ENCODE measurements around the gene SFXN5. TPM values are rescaled to one million over a fixed set of nuclear protein-coding genes. Genes with fewer than 3 reads are reported as not detected.

Gene SFXN5
- total and polyA plus RNA-seq, 2 of the 8 experiments (the other 6 are each of a cell fraction or from before 2014, with no cell fraction given), result 29.3 to 33.1 TPM

DNA sequence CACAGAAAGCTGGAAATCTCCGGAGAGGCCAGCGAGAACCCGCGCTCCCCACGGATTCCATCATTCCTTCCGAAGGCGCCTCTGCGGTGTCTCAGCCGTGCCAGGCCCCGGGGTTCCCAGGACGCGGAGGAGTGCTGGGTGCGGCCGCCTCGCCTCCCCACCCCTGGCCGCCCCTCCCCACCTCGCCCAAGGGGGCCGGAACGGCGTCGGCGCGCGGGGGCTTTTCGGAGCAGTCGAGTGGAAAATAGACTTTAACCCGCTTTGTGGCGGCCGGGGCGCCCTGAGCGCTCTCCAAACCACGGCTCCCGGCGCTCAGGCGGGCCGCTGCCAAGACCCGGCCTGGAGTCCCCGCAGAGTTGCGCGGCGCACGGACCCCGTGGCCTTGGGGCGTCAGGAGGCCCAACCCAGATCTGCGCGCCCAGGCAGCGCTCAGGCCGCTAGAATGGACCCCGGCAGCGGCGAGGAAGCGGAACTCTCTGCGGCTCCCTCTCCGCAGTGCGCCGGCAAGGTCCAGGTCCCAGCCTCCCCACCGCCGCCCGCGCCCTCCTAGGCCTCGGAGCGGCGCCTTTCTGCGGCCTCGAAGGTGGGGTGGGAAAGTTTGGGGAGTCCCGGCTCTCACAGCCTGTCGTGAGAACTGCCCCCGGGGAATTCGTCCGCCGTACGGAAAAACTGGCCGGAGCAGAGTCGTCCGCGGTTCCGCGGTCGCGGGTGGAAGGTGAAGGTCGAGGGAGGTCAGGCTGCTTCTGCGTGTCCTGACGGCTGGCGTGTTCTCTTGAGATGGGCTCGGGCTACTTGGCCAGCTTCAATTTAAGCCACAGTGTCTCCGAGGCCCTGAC is 155.4 kb downstream of the SFXN5 start (continued):
- TF ChIP-seq ATF2 (IDR thresholded peaks at IDR 0.05; ENCODE audit: low read length) (no peak), CREB1 (IDR thresholded peaks at IDR 0.05) (0 out of 2 replicates have a peak, but pooled peaks have one; percentile 22), ZNF274 (IDR thresholded peaks at IDR 0.05; ENCODE audit: borderline replicate concordance, extremely low read depth, low read length) (no peak), SRF (IDR thresholded peaks at IDR 0.05; ENCODE audit: low read depth, low read length) (no peak), CHD7 (IDR thresholded peaks at IDR 0.05; ENCODE audit: insufficient replicate concordance, low read length) (no peak), TEAD4 (IDR thresholded peaks at IDR 0.05; ENCODE audit: low read depth, low read length) (no peak), GTF2F1 (IDR thresholded peaks at IDR 0.05; ENCODE audit: borderline replicate concordance, low read depth, low read length) (no peak), EP300 (IDR thresholded peaks at IDR 0.05; ENCODE audit: borderline replicate concordance in 1 of 2, low read depth in 2 of 2, low read length in 2 of 2) (no peak)
